GM12873 (cell line): Measurements from ENCODE around the gene TNK2.

Source experiments
- CTCF ChIP-seq: IDR thresholded peaks from 2 replicates; pipeline ENCODE4 v1.5.1; 2012; ENCODE audit warnings: low read depth, mild to moderate bottlenecking, moderate library complexity, low read length, control low read depth; ENCODE audit not compliant: insufficient read depth; ENCODE audit errors: missing control alignments

The TNK2 gene

DNA sequence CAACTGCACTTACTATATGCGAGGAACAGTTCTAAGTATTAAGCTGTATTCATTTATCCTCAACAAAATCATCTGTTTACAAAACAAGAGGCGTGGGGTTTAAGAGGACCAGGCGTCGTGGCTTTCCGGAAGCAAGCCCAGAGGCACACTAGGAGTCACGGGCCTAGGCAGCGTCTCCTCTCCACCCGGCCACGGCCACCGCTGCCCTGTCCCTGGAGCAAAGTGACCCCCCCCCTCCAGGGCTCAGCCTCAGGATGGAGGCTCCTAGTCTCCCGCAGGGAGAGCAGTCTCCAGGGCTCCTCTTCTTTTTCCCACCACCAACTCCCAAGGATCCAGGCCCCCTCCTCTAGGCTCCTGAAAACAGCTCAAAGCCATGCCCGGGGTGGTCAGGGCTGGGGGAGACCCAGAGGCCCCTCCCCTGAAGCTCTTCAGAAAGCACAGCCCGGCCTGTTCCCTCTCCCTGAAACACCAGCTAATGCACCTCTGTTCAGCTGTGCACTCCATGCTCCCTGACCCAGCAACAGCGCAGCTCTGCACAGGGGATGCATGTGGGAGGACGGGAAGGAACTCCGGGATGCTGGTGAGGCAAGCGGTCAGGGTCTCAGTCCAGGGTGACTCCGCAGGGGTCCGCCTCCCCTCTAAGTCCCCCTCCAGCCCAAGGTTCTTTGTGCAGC lies 16.8 kb downstream of the TNK2 start:
- no peak for TF ChIP-seq CTCF

- no peak for TF ChIP-seq CTCF
These were observed 18.5 kb downstream of the TNK2 start for GRCh38 chr3:195889870-195890295.

DNA sequence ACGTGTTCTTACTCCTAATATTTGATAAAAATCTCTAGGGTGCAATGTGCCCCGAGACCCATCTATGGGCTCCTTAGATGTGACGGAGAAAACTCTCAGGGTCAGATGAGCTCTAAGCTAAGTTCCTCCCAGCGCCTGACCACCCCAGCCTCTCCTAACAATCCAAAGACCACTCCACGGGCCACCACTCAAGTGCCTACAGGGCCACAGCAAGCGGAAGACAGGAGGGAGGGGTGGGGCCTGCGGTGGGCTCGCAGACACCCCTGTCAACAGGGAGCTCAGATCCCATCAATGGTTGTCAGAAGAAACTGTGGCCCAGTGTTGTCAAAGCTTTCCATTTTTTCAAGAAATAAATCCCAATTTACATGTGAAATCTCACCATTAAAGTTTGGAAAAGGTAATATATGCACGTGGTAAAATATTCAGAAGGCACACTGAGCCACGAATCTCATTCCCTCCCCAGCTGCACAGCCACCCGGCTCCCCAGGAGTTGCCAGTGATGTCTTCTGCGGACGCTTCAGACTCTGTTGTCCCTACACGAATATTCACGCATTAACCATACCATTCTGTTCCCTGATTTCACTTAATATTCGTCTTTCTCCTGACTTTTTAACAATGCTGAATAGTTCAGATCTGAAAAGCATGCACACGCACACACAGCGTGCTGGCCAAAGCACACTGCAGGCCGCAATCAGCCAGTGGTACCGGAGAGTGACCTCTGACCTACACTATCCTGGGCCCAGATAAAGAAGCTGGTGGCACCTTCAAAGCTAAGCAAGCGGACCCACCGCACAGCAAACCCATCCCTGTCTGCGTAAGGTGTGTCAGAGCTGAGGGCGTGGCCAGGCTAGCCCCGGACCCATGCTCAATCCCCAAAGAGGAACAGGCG lies 19.1 kb downstream of the TNK2 start:
- TF ChIP-seq CTCF: no peak

DNA sequence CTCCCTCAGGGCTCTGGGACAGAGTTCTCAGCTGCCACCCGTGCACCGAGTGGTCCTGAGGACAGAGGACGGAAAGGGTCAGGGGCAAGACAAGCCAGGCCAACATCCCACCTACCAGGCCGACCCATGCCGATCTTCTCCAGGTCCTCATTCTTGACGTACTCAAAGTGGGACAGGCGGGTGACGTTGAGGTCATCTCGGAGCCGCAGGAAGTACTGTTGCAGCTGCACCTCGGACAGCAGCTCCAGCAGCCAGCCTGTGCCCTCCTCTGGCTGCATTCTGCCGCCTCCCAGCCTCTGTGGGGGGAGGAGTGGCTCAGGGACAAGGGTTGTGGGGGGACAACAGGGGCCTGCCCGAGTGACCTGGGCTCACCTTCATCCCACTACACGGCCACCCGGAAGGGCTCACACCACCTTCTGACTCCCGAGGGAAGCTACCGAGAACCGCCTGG lies 20.0 kb downstream of the TNK2 start:
- no peak for TF ChIP-seq CTCF

DNA sequence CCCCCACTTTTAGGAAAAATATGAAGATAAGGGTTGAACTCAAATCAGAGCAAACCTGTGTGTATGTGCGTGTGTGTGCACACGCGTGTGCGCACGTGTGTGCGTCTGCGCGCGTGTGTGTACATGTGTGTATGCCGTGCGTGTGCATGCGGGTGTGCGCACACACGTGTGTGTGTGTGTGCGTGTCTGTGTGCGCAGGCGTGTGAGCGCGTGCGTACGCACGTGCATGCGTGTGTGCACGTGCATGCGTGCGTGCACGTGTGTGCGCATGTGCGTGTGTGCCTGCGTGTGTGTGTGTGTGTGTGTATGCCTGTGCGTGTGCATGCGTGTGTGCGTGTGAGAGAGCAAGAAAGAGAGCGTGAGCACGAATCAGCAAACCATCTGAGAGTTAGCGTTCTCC lies 20.7 kb downstream of the TNK2 start:
- no peak for TF ChIP-seq CTCF

DNA sequence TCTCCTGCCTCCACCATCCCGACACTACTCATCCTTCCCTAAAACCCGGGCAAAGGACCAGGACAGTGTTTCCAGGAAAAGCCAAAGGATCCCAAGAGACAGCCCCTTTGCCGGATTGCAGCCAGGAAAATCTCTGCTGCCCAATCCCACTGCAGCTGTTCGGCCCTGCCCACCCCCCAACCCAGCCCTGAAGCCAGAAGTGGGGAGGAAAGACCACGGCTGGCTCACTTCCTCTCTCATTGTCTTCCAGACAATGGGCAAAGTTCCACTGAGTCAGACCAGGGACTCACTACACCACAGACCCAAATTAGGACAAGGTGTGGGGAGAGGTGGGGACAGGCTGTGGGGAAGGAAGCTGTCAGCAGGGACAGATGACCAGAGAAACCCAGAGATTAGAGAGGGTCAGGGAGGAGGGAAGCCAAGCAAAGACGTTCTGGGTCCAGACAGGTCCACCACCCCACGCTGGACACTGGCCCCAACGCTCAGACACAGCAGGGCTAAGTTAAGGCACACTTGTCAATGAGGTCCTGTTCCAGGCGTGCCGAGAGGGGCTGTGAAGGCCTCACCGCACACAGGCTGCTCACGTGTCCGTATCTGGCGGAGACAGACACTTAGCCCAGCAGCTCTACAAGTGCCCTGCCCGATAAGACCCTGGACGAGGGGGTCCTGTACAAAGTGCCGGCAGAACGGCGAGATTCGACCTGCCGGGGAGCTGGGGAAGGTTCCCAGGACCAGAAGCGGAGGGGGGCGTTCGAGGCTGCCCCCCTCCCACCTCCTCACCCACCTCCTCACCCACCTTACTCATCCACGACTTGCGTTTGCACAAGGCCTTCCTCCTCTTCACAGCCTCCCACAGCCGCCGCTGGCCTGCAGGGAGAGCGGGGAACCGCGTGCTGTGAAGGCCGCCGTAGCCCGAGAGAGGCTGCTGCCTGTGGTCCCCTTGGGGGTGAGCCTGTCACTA lies 21.9 kb downstream of the TNK2 start:
- no peak for TF ChIP-seq CTCF
